Measurements from ENCODE around the gene DIAPH3. TPM values are rescaled to one million over a fixed set of nuclear protein-coding genes. Genes with fewer than 3 reads are reported as not detected.

DIAPH3 gene
- polyA plus RNA-seq, 2 of the 4 experiments (the other 2 are of a cell fraction): 10.8 to 13.6 TPM

- Histone ChIP-seq H3K4me2 (no peak overlapping the region), H3K4me1 (no peaks in the 10 kb centered on the region), H3K9me3 (no peaks in the 10 kb centered on the region), H3K27ac (no peak overlapping the region), H3K4me3 (no peak overlapping the region)
- TF ChIP-seq PBX3 (IDR thresholded peaks at IDR 0.05): no peak
- no peak for TF ChIP-seq POLR2AphosphoS2 (conservative IDR thresholded peaks at IDR 0.05; ENCODE audit: low read length)
- no peak for TF ChIP-seq BCL3 (IDR thresholded peaks at IDR 0.05)
- TF ChIP-seq ELK1 (IDR thresholded peaks at IDR 0.05; ENCODE audit: low read depth, low read length): no peak
- no peak for TF ChIP-seq CTCF (IDR thresholded peaks at IDR 0.05)
- no peak for TF ChIP-seq RNF2 (IDR thresholded peaks at IDR 0.05; ENCODE audit: borderline replicate concordance, low read depth)
- no peak for TF ChIP-seq REST (IDR thresholded peaks at IDR 0.05)
- TF ChIP-seq GATA3 (IDR thresholded peaks at IDR 0.05; ENCODE audit: borderline replicate concordance): no peak
- TF ChIP-seq HEYL (CRISPR knock-in tag; IDR thresholded peaks at IDR 0.05): no peak
- TF ChIP-seq TP53 (CRISPR knock-in tag; IDR thresholded peaks at IDR 0.05): no peak
- ChIA-PET POLR2A (no interaction called here), CTCF (no interaction called here)
- no peak for ATAC-seq
- no peak for DNase-seq (ENCODE audit: low read depth in 1 of 2, low spot score in 1 of 2)
- FAIRE-seq: no peak
These were observed 328.9 kb downstream of the DIAPH3 start for GRCh38 chr13:59834801-59835200.

- POLR2A ChIA-PET: no interaction called here
- H3K9me3 ChIP-seq: no peaks in the 10 kb centered on the region
- no peak overlapping the region for H3K4me3 ChIP-seq
- no peak overlapping the region for H3K27ac ChIP-seq
- CTCF ChIA-PET: no interaction called here
- no peak for FAIRE-seq
- no peaks in the 10 kb centered on the region for H3K4me1 ChIP-seq
- no peak for ATAC-seq
- DNase-seq (ENCODE audit: low read depth in 1 of 2, low spot score in 1 of 2): no peak
- no peak for TF ChIP-seq TP53 (CRISPR knock-in tag; IDR thresholded peaks at IDR 0.05)
- TF ChIP-seq GATA3 (IDR thresholded peaks at IDR 0.05; ENCODE audit: borderline replicate concordance): no peak
- no peak for TF ChIP-seq POLR2AphosphoS2 (conservative IDR thresholded peaks at IDR 0.05; ENCODE audit: low read length)
- no peak for TF ChIP-seq EP300 (IDR thresholded peaks at IDR 0.05)
- TF ChIP-seq CHD2 (IDR thresholded peaks at IDR 0.05; ENCODE audit: low read length, partially characterized antibody): no peak
- TF ChIP-seq BHLHE40 (IDR thresholded peaks at IDR 0.05; ENCODE audit: low read depth, low read length): no peak
- no peak for TF ChIP-seq KDM5A (IDR thresholded peaks at IDR 0.05)
- TF ChIP-seq RARB (CRISPR knock-in tag; IDR thresholded peaks at IDR 0.05): no peak
- TF ChIP-seq NR3C1 (IDR thresholded peaks at IDR 0.05): no peak
- TF ChIP-seq CBX2 (IDR thresholded peaks at IDR 0.05; ENCODE audit: borderline replicate concordance, low read depth): no peak
- no peak for TF ChIP-seq ATOH8 (CRISPR knock-in tag; IDR thresholded peaks at IDR 0.05; ENCODE audit: low read depth)
- TF ChIP-seq ZC3H11A (IDR thresholded peaks at IDR 0.05): no peak
- no peak for TF ChIP-seq SREBF2 (IDR thresholded peaks at IDR 0.05)
- no peak for TF ChIP-seq E2F6 (IDR thresholded peaks at IDR 0.05; ENCODE audit: borderline replicate concordance, low read depth)
- no peak for TF ChIP-seq ZNF302 (CRISPR knock-in tag; IDR thresholded peaks at IDR 0.05)
- TF ChIP-seq CHD4 (IDR thresholded peaks at IDR 0.05; ENCODE audit: borderline replicate concordance): no peak
- TF ChIP-seq FOSB (CRISPR knock-in tag; IDR thresholded peaks at IDR 0.05): no peak
- no peak for TF ChIP-seq CBX8 (IDR thresholded peaks at IDR 0.05)
- no peak overlapping the region for H3K4me2 ChIP-seq
These were observed 334.0 kb downstream of the DIAPH3 start for GRCh38 chr13:59829690-59830089.
